SKM-1 treated with dmso at 0.1 percent for 144 hours (cell line): Measurements from ENCODE around the gene HBA2.
"Not testable (repeated sequence)": the region's sequence is repeated elsewhere in the genome, so short reads cannot be mapped to it uniquely, and the experiment has no call there.

Experiments used
- DNase-seq: peaks from one replicate; lab custom pipeline; 2025; ENCODE audit not compliant: unreplicated experiment; lab: John Stamatoyannopoulos, UW

HBA2 gene

GRCh38 chr16:191831-192230 lies 19.2 kb downstream of the HBA2 start:
- no peak for DNase-seq

- no peak for DNase-seq
Measured at GRCh38 chr16:192686-193085, 20.0 kb downstream of the HBA2 start.

- no peak for DNase-seq
Measured at GRCh38 chr16:193441-193840, 20.8 kb downstream of the HBA2 start.

GRCh38 chr16:194516-194915 lies 21.8 kb downstream of the HBA2 start:
- no peak for DNase-seq

GRCh38 chr16:200388-200787 lies 27.7 kb downstream of the HBA2 start:
- no peak for DNase-seq

- DNase-seq: no peak
Measured at GRCh38 chr16:203246-203645, 30.6 kb downstream of the HBA2 start.

- DNase-seq: not testable (repeated sequence)
Measured at GRCh38 chr16:204046-204445, 31.4 kb downstream of the HBA2 start.

- not testable (repeated sequence) for DNase-seq
Measured at GRCh38 chr16:209359-209758, 36.7 kb downstream of the HBA2 start.

- DNase-seq: not testable (repeated sequence)
Measured at GRCh38 chr16:211631-212180, 39.0 kb downstream of the HBA2 start.

- DNase-seq: no peak
Measured at GRCh38 chr16:212999-213398, 40.3 kb downstream of the HBA2 start.

GRCh38 chr16:220021-220420 lies 47.3 kb downstream of the HBA2 start:
- no peak for DNase-seq
